ENCODE results near the gene NAPEPLD.
"Not testable (repeated sequence)": the region's sequence is repeated elsewhere in the genome, so short reads cannot be mapped to it uniquely, and the experiment has no call there.

NAPEPLD gene

DNA sequence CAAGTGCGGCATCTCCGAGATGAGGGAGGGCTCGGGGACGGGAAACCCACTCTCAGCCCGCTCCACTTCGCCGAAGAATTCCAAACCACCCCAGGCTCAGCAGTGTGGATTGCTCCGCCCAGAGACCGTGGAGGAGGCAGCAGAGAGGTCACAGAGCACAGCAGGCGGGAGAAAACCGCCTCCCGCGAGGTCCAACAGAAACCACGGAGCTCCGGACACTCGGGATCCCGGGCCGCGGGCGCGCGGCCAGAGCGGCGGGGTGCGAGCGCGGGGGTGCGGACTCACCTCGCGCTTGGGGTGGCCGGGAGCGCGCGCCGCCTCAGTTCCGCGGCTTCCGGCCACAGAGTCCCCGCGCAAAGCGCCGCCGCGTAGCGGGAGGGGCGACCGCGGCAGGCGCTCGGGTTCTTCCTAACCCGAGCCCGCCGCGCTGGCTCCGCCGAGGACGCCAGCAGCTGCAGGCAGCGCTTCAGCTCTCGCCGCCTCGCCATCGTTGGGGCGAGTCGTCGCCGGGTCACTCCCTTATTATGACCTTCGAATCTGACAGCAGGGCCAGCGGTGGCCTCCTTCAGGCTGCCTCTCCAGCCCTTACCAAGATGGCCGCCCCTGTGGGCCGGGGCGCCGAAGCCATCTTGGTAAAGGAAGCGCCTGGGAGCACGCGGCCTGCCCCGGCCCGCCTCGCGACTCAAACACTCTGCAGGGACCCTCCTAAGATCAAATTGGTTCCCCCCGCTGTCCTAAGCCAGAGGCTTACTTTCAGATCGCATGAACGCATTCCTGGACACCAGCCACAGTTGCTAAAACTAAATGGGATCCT lies at the start of gene NAPEPLD:
Gene NAPEPLD, minus strand, starts transcription at position 106 of the 814 bp plus-strand sequence. CDS start 20,323 bp downstream, outside the sequence.
- peak; percentile 76 for DNase-seq

DNA sequence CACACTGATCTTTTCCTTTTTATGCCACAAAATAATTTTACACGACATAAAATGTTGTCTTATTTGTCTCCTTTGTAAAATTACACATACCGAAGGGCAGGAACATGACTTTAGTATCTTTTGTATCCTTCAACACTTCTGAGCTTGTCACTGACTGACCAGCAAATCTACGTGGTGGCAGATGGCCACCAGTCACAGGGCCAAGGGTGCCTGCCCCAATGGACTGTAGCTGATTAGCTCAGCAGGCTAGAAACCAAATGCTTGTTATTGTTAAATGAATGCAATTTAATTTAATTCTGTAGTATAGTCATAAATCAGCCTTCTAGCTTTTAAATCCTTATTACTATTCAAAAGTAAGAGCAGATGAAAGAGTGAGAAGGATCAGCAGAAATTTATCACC lies 49.2 kb upstream of the NAPEPLD start:
- not testable (repeated sequence) for DNase-seq

DNA sequence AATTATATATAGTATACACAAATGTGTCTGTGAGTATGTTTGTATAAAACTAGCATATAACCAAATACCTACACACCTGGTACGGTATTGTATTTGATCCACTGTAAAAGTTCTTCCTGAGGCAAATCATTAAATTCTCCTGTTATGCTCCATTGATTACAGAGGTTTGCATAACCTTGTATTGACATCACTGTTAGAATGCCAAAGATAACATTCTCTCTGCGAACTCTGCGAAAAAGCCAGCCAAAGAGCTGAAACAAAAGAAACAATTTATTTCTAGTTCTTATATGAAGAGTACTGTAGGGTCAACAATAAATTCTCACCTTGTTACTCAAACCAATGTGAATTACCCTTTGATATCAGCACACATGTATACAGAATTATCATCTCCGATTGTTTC lies 46.5 kb upstream of the NAPEPLD start:
- not testable (repeated sequence) for DNase-seq

DNA sequence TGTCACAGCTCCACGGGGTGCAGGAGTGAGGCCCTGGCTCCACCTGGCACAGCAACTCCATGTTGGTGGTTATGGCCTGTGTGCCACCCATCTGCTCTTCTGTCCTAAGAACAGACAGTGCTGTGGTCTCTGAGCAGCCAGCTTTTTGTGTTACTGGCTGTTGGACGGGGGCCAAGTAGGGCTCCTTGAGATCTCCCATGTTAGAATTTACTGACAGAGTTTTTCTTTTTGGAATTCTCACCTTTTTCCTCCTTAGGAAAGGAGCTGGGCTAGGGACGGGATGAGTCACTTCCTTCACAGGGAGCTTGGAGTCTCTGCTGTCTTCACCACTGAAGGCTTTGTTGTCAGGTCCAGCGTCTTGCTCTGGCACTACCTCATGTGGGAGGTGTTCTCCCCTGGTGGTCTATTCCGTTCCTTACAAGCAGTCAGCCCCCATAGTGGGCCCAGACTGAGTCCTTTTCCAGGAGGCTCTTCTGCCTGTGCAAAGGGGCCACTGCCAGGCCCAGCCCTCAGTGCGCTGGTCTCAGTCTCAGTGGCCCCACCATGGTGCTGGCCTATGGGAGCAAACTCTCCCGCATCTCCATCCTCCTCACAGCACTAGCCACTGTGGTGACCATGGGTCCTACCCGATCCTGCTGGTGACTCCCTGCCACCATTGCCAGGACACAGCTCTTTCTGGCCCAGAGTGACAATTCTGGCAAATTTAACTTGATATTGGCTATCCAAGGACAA lies 23.7 kb upstream of the NAPEPLD start:
- not testable (repeated sequence) for DNase-seq

DNA sequence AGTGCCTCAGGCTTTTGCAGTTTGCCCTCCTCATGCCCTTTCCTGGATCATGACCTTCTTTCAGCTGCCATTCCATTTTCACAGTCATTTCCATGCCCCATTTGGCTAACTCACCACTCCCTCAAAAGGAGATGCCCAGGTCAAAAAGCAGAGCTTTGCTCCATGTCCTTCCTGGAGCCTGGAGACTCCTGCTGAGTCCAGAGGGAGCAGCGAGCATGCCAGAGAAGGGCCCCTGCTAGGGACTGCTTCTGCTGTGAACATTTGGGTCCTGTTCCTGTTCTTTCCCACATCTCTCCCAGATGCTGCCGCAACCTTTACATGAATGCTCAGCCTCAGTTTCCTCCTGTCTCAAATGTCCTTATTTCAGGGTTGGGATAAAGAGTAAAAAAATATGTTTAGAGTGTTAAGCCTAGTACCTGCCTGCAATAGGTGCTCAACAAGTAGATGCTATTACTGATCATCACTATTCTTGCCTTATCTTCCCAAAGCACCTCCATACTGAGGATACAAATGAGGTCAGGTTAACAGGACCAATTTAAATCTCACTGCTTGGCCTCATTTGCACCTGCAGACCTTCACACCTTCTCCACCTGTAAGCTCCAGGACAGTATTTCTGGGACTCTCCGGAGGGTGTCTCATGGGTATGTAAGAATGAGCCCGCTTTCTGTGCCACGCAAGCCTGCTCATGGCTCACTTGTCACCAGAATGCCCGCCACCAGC lies 23.0 kb upstream of the NAPEPLD start:
- DNase-seq: not testable (repeated sequence)

DNA sequence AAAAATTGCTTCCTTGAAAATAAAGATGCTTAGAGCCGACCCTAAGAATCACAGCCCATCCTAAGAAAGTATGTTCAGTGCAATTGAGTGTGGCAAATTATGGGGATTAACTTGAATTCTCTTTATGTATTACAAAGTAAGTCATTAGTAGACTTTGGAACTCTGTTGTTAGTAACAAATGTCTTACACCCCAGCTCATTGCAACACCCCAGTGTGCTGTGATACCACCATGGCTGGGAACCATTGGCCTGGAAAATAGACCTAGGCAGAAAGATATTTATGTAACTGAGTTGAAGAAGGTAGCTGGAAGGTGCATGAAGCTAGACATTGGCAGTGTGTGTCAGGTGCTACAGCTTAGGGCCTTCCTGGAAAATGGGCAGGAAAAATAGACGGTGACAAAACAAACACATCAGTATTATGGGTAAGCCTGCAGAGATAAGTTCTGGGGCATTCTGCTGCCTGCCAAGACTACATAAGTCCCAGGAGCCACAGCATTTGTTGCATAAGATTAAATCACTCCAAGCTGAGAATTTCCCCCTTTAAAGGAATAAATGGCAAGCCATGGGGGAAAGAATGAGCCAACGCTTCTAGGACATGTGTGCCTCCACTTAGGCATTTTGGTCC lies 18.1 kb upstream of the NAPEPLD start:
- DNase-seq: not testable (repeated sequence)

DNA sequence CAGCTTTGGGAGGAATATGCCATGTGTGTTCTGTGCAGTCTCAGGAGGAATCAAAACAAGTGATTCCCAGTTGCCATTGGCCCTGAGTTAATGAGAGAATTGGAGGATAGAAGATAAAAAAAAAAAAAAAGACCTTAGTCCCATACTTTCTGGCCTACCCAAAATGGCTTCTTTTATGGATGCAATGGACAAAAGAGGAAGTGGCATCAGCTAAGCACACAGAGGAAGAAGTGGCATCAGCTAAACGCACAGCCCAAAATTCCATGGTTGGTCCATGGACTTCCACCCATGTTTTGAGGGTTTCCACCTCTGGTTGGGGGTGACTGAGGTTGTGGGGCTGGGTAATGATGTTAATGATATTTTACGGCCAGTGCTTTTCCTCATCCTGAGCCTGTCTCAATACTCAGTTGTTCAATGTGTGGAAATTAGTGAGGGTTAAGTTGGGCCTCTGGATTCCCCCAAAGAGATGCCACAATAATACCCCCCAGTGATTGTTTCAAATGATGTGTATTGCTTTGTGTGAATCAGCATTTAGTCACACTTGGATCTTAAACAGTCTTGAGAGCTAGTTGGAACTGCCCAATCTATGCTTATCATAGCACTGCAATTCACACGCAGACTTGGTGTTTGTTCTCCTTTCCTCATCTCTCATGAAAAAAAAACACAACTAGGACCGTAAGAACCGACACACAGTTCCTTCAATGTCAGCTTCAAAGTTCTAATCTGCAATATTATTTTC lies 14.4 kb upstream of the NAPEPLD start:
- not testable (repeated sequence) for DNase-seq

DNA sequence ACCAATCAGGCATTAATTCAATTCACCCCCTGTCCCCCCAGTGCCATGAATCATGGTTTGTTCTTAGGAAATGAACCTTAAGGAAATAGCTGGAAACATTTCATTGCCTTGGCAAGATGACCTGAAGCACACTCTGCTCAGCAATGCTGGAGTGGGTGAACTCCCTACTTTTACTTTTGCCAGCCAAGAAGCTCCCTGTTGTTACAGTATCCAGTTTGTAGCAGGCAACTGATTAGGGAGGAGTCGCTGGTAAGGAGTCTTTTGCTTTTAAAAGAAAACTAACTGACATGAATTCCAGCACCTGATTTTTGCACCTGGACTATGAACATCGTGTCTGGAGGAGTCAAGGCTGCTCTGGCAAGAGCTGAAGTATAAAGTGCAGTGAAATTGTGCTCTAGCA lies 13.7 kb upstream of the NAPEPLD start:
- not testable (repeated sequence) for DNase-seq

DNA sequence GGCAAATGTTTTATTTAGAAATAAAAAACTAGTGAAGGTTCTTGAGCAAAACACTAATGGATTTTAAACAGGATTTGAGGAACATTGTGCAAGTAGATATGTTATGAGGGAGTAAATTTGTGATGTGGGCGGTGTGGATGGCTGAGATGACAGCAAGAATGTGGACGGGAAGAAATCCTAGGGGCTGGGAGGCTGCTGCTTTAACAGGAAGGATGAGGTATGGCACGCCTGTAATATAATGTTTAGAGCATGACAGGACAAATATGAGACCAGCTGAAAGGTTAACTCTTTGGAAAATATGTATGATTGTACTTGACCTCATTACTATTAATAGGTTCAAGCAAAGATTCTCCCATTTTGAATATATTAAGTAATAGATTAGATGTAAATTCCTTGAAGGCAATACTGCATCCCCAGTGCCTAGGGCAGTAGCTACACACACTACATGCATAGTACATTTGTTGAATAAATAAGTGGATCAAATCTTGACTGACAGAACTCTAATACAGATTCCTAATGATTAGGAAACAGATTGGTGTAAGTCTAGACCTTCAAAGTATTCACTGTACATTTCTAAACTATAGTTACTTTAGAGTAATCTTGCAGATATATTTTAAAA lies 13.2 kb upstream of the NAPEPLD start:
- DNase-seq: not testable (repeated sequence)

DNA sequence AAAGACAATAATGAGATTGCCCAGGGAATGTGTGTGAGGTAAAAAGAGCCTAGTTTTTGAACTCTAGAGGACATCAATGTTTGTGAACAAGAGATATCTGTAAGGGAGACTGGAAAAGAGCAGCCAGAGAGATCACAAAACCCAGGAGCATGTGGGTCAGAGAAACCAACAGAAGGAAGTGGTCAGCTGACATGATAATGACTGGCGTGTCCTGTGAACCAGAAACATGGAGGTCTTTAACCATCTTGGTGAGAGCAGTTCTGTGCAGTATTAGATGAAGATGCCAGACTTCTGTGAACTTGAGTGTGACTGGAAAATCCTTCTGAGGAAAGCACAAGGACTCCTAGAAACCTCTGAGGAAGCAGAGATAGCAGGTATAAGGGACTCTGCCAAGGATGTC lies 10.2 kb upstream of the NAPEPLD start:
- DNase-seq: not testable (repeated sequence)

DNA sequence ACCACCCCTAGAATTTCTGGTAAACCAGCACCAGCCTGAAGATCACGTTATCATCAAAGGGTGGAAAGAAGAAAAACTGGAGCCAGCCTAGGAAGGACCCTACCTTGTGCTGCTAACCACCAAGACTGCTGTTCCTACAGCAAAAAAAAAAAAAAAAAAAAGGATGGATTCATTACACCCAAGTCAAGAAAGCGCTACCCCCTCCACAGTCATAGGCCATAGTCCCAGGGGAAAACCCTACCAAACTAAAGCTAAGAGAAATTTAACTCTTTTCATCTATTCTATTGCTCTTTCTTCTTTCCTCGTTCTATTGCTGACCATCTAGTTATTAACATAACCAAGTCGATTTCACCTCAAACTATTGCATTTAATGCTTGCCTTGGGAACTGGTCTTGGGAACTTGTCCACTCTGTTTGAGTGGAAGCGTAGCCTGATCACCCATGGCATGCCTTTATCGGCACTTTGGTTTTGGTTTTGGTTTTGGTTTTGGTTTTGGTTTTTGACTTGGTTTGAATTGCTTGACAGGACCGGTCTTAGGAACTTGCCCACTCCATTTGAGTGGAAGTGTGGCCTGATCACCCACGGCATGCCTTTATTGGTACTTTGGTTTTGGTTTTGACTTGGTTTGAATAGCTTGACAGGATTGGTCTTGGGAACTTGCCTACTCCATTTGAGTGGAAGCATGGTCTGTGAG lies 6.6 kb upstream of the NAPEPLD start:
- DNase-seq: peak; percentile 40

DNA sequence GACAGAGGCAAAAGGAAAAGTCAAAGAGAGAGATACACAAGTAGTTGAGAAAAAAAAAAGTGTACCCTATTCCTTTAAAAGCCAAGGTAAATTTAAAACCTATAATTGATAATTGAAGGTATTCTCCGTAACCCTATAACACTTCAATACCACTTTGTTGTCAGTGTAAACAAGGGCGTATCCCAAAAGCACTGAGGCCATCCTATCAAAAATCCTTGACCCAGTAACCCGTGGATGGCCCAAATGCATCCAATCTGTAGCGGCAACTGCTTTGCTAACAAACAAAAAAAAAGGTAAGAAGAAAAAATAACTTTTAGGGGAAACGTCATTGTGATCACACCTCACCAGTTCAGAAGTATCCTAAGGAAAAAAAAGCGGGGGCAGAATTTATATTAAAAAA lies 5.1 kb upstream of the NAPEPLD start:
- DNase-seq: no peak

DNA sequence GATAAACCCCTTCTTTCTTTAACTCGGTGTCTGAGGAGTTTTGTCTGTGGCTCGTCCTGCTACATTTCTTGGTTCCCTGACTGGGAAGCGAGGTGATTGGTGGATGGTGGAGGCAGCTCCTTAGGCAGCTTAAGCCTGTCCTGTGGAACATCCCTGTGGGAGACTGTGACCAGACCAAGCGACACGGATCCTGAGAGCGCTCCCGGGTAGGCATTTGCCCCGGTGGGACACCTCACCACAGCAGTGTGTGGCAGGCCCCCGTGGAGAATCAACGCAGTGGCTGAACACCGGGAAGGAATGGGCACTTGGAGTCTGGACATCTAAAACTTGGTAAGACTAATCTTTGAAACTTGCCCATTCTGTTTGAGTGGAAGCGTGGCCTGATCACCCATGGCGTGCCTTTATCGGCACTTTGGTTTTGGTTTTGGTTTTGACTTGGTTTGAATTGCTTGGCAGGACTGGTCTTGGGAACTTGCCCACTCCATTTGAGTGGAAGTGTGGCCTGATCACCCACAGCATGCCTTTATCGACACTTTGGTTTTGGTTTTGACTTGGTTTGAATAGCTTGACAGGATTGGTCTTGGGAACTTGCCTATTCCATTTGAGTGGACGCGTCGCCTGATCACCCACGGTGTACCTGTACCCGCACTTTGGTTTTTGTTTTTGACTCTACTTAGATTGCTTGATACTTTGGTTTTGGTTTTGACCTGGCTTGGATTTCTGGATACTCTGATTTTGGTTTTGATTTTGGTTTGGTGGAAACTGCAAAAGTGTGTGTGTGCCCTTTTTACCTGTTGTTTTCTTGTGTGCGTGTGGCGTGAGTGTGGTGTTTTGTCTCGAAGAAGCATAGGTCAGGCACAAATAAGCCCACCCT lies 4.1 kb upstream of the NAPEPLD start:
- DNase-seq: not testable (repeated sequence)

DNA sequence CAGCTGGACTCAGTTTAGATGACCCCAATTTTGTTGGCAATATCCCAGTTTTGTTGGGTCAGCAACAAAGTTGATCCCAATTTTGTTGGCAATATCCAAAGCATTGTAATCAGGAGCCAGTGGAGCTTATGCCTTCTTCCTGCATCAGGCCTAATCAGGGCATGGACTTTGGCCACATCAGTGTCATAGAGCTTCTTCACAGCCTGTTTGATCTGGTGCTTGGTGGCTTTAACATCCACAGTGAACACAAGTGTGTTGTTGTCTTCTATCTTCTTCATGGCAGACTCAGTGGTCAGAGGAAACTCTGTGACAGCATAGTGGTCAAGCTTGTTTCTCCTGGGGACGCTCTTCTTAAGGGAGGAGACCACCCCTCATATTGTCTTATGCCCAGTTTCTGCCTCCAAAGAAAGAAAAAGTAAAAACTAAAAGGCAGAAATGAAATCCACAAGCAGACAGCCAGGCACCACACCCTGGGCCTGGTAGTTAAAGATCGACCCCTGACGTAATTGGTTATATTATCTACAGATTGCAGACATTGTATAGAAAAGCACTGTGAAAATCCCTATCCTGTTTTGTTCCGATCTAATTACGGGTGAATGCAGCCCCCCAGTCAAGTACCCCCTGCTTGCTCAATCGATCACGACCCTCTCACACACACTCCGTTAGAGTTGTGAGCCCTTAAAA lies 3.2 kb upstream of the NAPEPLD start:
- DNase-seq: not testable (repeated sequence)

DNA sequence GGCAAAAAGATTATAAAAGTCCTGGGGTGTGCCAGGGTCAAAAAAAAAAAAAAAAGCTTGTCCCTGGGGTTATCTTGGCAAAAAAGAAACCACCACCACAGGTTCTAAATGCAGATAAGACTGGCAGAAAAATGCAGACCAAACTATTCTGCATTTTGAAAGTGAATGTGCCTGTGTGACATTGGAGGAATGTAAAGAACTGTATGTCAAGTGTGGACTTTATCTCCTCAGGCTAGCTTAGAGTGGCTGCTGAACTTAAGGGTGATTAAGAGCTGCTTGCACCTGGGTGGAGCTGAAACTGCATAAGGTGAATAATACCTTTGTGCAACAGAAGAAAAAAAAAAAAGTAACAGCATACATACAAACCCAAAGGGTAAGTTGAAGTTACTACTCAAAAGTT lies 1.3 kb upstream of the NAPEPLD start:
- DNase-seq: no peak

DNA sequence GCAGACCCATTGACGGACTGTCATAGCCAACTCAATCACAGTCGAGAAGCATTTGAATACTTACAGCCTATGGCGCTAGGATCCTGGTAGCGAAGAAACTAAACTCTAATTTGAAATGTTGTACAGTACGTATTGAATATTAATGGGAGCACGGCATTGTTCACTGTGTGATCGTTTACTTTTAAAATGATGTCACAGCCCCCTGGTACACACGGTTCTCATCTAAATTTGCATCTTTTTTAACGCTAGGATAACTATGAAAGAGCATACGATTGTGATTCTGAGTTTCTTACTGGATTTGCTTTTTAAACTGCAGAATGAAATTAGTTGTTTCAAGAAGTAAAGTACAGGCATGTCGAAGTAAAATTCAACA lies 895 bp upstream of the NAPEPLD start:
- DNase-seq: no peak

DNA sequence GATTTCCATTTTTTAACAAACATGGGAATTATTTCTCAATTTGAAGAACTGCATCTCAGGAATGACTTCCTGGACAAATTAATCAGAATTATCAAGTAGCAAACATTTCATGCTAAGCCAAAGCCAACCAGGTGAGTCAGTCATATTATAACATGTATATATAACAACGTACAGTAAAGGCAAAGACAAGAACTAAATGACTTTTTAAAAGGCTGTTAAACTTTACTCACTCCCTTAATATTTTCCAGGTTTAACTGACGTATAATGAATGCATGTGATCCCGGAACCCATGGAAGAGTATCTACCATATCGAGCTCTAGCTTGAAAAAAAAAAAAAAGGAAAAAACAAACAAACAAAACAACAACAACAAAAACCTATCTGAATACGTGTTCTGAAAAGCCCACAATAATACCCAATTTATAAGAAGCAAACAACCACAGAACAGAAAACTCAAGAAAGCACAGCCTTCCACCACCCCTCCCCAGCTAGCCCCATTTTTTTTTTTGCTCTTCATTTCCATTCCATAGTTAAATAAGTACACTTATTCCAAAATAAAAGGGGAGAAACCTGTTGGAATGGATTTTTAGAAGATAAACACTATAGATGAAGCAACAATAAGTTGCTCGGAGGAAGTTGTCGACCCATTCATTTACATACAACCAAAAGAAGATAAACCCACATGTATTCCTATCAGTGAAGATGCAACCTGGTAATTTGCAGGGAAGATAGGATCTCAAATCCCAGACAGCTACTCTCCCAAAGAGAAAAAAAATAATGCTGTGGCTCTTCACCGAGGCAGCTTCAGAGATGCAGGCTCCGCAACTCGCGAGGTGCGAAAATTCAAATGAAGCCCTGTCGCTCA lies 537 bp downstream of the NAPEPLD start:
- no peak for DNase-seq

DNA sequence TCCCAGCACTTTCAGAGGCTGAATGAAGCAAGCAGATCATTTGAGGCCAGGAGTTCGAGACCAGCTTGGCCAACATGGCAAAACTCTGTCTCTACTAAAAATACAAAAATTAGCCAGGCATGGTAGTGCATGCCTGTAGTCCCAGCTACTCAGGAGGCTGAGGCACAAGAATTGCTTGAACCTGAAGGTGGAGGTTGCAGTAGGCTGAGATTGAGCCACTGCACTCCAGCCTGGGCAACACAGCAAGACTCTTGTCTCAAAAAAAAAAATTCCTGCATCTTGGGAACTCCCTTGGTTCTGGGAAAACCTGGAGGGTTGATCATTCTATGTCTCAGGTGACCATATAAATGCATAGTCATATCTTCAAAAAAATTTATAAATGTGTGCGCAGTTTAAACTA lies 4.1 kb downstream of the NAPEPLD start:
- DNase-seq: not testable (repeated sequence)

DNA sequence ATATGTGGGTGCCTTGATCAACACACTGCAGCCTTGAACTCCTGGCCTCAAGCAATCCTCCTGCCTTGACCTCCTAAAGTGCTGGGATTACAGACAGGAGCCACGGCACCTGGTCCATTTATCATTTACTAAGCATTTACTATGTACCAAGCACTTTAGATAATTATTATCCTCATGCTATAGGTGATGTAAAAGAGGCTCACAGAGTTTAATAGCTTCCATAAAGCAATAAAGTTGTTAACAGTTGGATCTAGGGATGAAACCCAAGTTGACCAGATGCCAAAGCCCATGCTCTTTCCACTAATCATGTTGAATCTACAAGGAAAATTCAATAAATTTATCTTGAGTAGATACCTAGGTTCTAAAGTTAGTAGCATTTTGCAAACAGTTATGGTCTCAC lies 5.0 kb downstream of the NAPEPLD start:
- no peak for DNase-seq

Measured in inflammatory macrophage treated with lipopolysaccharide for 4 hours (primary cell).